Hypothalamus (tissue), 51 donors: ENCODE results near the gene TOM1L2.
"Not testable (repeated sequence)": the region's sequence is repeated elsewhere in the genome, so short reads cannot be mapped to it uniquely, and the experiment has no call there.

ENCODE experiments used
- DNase-seq, 51 donors: peaks; one replicate each; lab custom pipeline; 2025; lab: John Stamatoyannopoulos, UW

Gene TOM1L2

GRCh38 chr17:17971431-17972125, 622 bp downstream of the TOM1L2 start:
- peak in 25 of 51 donors; percentile 22 to 76 (median 55) for DNase-seq

- no peak for DNase-seq
Observed at GRCh38 chr17:17970699-17971430, 1.3 kb downstream of the TOM1L2 start.

- DNase-seq: no peak
Observed at GRCh38 chr17:17966399-17966798, 5.8 kb downstream of the TOM1L2 start.

DNA sequence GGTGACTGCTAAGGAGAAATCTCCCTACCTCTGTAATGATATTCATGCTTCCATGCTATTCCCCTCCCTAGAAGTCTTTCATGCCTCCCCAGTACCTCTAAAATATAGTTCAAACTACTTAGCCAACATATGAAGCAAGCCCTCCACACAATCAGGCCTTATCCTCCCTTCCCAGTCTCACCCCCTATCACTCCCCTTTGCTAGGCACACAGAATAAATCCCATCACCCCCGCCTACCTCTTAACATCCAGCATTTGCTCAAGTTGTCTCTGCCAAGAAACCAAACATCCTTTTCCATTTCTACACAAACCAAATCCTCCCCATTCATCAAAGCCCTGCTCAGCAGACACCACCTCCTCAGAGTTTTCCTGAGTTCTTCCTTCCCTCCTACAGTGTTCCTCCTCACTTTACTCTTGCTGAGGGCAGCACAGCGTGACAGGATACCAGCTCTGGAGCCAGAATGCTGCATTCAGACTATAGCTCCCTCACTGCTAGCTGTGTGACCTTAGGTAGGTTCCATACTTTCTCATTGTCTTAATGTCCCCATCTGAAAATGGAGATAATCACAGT, 7.0 kb downstream of the TOM1L2 start:
- DNase-seq: peak in 1 of 51 donors; percentile 14

- DNase-seq: no peak
Observed at GRCh38 chr17:17964710-17965109, 7.5 kb downstream of the TOM1L2 start.

DNA sequence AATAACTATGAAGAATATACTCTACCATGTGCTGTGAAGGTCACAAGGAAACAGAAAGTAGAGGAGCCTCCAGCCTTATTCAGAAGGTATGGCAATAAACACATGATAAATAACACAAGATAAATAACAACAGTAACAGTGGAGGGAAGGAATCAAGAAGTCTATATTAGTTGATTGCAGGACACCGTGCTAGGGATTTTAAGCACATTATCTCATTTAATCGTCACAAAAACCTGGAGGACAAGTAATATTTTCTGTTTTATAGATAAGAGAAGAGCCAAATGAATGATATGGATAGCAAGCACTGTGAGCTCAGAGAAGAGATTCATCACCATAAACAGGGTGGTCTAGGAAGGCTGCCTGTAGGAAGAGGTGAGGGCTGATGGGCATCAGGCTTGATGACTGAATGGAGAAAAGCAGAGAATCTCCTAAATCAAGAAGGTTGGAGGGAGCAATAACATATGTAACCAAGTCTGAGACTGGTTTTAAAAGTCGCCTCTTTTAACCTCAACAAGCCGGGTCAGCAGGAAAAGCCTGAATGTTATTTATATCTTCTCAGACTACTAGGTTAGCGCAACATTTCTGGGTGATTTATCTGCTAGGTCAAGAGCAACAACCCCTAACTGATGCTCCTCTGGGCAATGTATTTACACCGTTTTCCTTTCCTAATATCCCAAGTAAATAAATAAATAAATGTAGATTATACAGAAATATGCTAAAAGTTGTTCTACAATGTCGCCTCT, 8.3 kb downstream of the TOM1L2 start:
- no peak for DNase-seq

- peak in 1 of 51 donors; percentile 27 for DNase-seq
Observed at GRCh38 chr17:17963066-17963465, 9.1 kb downstream of the TOM1L2 start.

DNA sequence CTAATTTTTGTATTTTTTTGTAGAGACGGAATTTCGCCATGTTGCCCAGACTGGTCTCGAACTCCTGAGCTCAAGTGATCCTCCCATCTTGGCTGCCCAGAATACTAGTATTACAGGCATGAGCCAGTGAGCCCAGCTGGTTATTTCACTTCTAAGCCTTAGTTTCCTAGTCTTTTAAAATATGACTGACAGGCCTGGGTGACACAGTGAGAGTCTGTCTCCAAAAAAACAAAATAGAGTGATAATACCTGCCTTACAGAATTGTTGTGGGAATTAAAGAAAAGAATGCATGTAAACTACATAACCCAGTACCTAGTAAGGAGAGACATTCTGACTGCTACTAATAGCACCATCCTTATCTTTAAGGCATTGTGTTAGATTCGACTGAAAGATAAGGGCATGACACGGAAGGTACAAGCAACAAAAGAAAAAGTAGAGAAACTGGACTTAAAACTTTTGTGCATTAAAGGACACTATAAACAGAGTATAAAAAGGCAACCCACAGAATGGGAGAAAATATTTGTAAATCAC, 11.6 kb downstream of the TOM1L2 start:
- no peak for DNase-seq

DNA sequence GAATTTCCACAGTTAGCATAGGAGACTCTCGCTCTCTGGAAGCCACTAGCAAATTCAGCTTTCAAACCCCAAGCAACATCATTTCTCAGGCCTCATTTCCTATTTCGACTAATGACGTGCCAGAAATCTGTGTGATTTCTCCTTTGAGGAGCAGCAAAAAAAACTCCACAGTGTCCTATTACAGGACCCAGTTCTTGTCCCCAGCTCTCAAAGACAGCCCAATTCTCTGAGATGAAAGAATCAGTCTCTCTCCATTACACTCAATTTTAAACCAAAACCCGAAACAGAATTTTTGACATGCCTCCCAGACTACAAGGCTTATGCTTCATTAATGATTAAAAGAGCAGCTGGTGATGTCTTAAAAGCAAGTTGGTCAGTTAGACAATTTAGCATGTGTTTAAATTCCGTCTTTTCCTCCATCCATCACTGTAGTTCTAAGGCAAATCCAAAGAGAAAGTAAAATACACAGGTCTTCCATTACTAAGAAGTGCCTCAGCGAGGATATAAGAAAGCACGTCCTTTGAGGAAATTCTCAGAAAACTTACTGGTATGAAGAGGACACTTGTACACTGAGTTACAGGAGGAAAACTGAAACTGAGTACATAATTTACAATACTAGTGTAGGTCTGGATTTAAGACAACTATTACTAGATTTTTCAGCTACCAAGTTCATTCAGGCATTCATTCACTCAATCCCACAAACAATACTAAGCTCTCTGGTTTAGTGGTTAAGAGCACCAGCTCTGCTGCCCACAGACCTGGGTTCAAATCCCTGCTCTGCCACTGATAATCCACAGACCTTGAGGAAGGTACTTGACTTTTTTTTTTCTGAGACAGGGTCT, 12.5 kb downstream of the TOM1L2 start:
- peak in 1 of 51 donors; percentile 48 for DNase-seq

DNA sequence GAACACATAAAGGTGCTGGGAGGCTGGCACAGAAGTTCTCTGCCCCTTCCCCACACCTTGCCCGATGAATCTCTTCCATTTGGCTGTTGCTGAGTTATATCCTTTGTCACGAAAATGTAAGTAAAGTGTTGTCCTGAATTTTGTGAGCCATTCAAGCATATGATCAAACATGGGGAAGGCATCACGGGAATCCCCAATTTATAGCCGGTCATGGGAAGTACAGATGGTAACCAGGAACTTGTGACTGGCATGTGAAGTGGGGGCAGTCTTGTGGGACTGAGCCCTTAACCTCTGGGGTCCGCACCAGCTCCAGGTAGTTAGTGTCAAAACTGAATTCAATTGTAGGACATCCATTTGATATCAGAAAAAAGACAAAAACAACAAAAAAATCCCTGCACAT, 13.2 kb downstream of the TOM1L2 start:
- no peak for DNase-seq

GRCh38 chr17:17957584-17957916, 14.7 kb downstream of the TOM1L2 start:
- no peak for DNase-seq

DNA sequence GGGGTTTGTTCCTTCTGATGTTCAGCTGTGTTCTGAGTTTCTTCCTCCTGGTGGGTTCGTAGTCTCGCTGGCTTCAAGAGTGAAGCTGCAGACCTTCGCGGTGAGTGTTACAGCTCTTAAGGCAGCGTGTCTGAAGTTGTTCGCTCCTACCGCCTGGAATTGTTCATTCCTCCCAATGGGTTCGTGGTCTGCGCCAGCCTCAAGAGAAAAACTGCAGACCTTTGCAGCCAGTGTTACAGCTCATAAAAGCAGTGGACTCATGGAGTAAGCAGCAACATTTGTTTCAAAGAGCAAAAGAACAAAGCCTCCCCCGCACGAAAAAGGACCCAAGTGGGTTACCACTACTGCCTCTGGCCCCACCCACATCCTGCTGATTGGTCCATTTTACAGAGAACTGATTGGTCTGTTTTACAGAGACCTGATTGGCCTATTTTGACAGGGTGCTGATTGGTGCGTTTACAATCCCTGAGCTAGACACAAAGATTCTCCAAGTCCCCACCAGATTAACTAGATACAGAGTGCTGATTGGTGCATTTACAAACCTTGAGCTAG, 16.3 kb downstream of the TOM1L2 start:
- not testable (repeated sequence) for DNase-seq

DNA sequence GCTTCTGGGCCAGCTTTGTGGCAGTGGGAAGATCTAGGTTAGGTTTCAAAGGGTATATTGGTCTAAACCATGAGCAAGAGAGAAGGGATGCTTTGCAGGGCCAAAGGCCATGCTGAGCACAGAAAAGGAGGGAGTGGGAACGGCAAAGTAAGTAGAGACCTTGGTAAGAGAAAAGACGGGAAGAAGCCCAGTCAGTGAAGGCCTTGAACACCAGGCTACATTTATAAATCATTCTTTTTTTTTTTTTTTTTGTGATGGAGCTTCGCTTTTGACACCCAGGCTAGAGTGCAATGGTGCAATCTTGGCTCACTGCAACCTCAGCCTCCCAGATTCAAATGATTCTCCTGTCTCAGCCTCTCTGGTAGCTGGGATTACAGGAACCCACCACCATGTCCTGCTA, 18.1 kb downstream of the TOM1L2 start:
- DNase-seq: no peak

DNA sequence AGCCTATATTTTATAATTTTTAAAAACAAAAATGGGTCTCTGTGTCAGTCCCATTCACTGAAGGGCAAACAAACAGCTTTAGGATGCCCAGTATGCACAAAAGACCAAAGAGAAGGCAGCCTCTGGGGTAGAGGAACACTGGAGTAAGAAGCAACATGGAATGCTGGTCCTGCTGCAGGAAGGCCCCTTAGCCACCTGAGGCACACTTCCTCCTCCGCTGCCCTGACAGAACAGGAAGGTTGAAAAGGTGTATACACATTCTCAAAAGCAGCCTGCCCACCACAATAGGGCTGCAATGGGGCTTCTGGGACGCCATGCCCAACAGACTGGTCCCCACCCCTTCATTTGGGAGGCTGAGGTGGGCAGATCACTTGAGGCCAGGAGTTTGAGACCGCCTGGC, 19.5 kb downstream of the TOM1L2 start:
- no peak for DNase-seq

DNA sequence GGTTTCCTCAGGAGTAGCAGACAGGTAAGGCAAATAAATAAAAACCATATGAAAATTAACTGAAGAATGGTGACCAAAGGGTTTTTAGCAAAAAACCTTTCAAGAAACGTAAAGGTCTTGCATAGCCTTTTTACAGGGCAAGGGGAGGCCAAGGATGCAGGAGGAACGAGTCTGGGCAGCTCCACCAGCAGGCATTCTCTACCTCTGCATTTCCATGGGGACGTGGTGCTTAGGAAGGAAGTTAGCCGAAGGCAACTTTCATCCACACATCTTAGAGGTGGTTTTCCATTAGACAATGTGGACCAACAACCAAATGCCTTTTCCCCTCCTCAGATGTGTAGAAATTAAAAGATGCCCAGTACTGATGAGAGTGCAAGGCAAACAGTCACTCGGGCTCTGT, 20.7 kb downstream of the TOM1L2 start:
- DNase-seq: no peak

DNA sequence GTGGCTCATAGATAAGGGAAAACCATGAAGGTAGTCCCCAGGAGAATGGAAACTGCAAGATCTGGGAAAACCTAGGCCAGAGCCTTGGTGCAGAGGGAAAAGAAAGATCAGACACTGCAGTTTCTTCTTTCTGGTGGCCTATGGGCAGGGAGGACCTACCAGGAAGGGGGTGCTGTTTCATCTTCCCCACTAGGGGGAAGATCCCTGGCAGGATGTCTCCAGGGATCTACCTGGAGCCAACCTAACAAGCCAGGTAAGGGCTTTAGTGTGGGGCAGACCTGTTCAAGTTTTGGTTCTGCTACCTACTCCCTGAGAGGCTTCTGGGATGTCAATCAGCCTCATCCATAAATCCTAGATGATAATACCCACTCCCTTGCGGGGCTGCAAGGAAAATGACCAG, 21.4 kb downstream of the TOM1L2 start:
- no peak for DNase-seq

- no peak for DNase-seq
Observed at GRCh38 chr17:17950347-17950746, 21.9 kb downstream of the TOM1L2 start.

- DNase-seq: no peak
Observed at GRCh38 chr17:17947966-17948365, 24.2 kb downstream of the TOM1L2 start.

GRCh38 chr17:17947309-17947708, 24.9 kb downstream of the TOM1L2 start:
- DNase-seq: no peak

DNA sequence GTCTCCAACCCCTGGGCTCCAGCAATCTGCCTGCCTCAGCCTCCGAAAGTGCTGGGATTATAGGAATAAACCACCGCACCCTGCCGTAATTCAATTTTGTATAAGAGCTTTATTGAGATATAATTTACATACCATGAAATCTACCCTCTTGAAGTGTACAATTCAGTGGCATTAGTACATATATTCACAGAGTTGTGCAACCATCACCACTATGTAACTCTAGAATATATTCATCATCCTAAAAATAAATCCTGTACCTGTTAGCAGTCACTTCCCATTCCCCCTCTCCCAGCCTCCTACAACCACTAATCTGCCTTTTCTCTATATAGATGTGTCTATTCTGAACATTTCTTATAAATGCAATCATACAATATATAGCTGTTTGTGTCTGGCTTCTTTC, 26.1 kb downstream of the TOM1L2 start:
- DNase-seq: no peak
